Measurements from ENCODE around the gene SLC25A18.
A peak's percentile ranks its signal among the peaks of the same experiment; 100 is the strongest.

GRCh38 chr22:17638182-17638431 is 74.8 kb downstream of the SLC25A18 start:
- TF ChIP-seq RFX5 (IDR thresholded peaks at IDR 0.05; ENCODE audit: borderline replicate concordance, low read depth, low read length) = no peak
- no peak for TF ChIP-seq HDAC2 (IDR thresholded peaks at IDR 0.05; ENCODE audit: borderline replicate concordance in 1 of 2, low read depth in 2 of 2, low read length in 2 of 2)
- peak in 2 of 3 experiments; percentile 14 to 27; a peak in 1 of 4 replicates for TF ChIP-seq CTCF (IDR thresholded peaks at IDR 0.05; ENCODE audit: control extremely low read depth in 1 of 3, insufficient read depth in 1 of 3, low read depth in 1 of 3, low read length in 3 of 3)
- TF ChIP-seq RAD21 (IDR thresholded peaks at IDR 0.05 in 1 of 2, conservative IDR thresholded peaks at IDR 0.05 in 1 of 2; ENCODE audit: low read depth in 2 of 2, low read length in 2 of 2) = no peak; a peak in 1 of 4 replicates
- TF ChIP-seq MAX (IDR thresholded peaks at IDR 0.05) = no peak
- TF ChIP-seq TBP (IDR thresholded peaks at IDR 0.05; ENCODE audit: low read depth, low read length) = no peak
- no peak for TF ChIP-seq BRCA1 (IDR thresholded peaks at IDR 0.05; ENCODE audit: low read depth, low read length)
- no peak for TF ChIP-seq RXRA (IDR thresholded peaks at IDR 0.05; ENCODE audit: insufficient read depth, low read depth, low read length)
- no peak; the same call in 1 of the 2 replicates for TF ChIP-seq POLR2AphosphoS5 (IDR thresholded peaks at IDR 0.05; ENCODE audit: low read depth, low read length)
- no peak for TF ChIP-seq POLR2A (IDR thresholded peaks at IDR 0.05; ENCODE audit: control extremely low read depth in 1 of 2, low read depth in 2 of 2, low read length in 2 of 2)
